Liver (tissue), 9 donors: ENCODE results near the gene ARAP3. TPM values are rescaled to one million over a fixed set of nuclear protein-coding genes. Genes with fewer than 3 reads are reported as not detected.

Experiments used
- DNase-seq: peaks from one replicate; pipeline ENCODE4 v3.0.0-alpha.2; 2017; ENCODE audit warnings: low spot score
- H3K27ac ChIP-seq, 2 donors: one replicate each; pipeline ENCODE4 v1.7.0; 2013; ENCODE audit warnings: inconsistent platforms in 2 of 2, low read length in 2 of 2, control low read depth in 1 of 2, low read depth in 1 of 2, mild to moderate bottlenecking in 1 of 2
- H3K27me3 ChIP-seq, 4 donors: one replicate each; pipeline versions ENCODE4 v1.6.1 to v1.7.0; 2013; ENCODE audit warnings: low read length in 3 of 4, inconsistent platforms in 1 of 4, mild to moderate bottlenecking in 1 of 4, moderate library complexity in 1 of 4; ENCODE audit not compliant: control insufficient read depth in 4 of 4, insufficient read depth in 4 of 4
- H3K36me3 ChIP-seq, 4 donors: one replicate each; pipeline versions ENCODE4 v1.6.1 to v1.7.0; 2013; ENCODE audit warnings: low read length in 3 of 4, mild to moderate bottlenecking in 3 of 4, low read depth in 1 of 4, moderate library complexity in 1 of 4; ENCODE audit not compliant: control insufficient read depth in 4 of 4, insufficient read depth in 3 of 4
- H3K4me1 ChIP-seq, 4 donors: one replicate each; pipeline versions ENCODE4 v1.6.1 to v1.7.0; 2013; ENCODE audit warnings: low read length in 3 of 4, mild to moderate bottlenecking in 3 of 4, moderate library complexity in 1 of 4; ENCODE audit not compliant: control insufficient read depth in 4 of 4, insufficient read depth in 4 of 4
- H3K4me3 ChIP-seq, 3 donors: one replicate each; pipeline versions ENCODE4 v1.6.1 to v1.7.0; 2013; ENCODE audit warnings: low read length in 3 of 3, control low read depth in 1 of 3, low read depth in 1 of 3, mild to moderate bottlenecking in 1 of 3
- H3K9ac ChIP-seq, 2 donors: one replicate each; pipeline ENCODE4 v1.7.0; 2013; ENCODE audit warnings: low read length in 2 of 2, mild to moderate bottlenecking in 2 of 2, moderate library complexity in 2 of 2, control low read depth in 1 of 2, low read depth in 1 of 2
- H3K9me3 ChIP-seq, 4 donors: one replicate each; pipeline versions ENCODE4 v1.6.1 to v1.7.0; 2013; ENCODE audit warnings: low read length in 3 of 4; ENCODE audit not compliant: control insufficient read depth in 4 of 4
- ATF3 ChIP-seq: IDR thresholded peaks from 2 replicates; pipeline ENCODE4 v1.6.1; 2016; ENCODE audit warnings: antibody characterized with exemption
- EGR1 ChIP-seq, 2 donors: IDR thresholded peaks; 2 replicates each; pipeline ENCODE4 v1.6.1; 2016 to 2018; ENCODE audit warnings: antibody characterized with exemption in 2 of 2, low read depth in 2 of 2
- GABPA ChIP-seq, 2 donors: IDR thresholded peaks in 1 of 2; conservative IDR thresholded peaks in 1 of 2; 2 replicates each; pipeline ENCODE4 v1.6.1; 2016; ENCODE audit warnings: antibody characterized with exemption in 2 of 2, mild to moderate bottlenecking in 1 of 2, moderate library complexity in 1 of 2
- HNF4G ChIP-seq: IDR thresholded peaks from 2 replicates; pipeline ENCODE4 v1.6.1; 2016; ENCODE audit warnings: antibody characterized with exemption
- NR2F2 ChIP-seq: IDR thresholded peaks from 2 replicates; pipeline ENCODE4 v1.6.1; 2016; ENCODE audit warnings: antibody characterized with exemption
- RAD21 ChIP-seq, 2 donors: IDR thresholded peaks; 2 replicates each; pipeline ENCODE4 v1.6.1; 2016; ENCODE audit warnings: antibody characterized with exemption in 2 of 2, mild to moderate bottlenecking in 2 of 2
- RXRA ChIP-seq, 2 donors: IDR thresholded peaks; 2 replicates each; pipeline ENCODE4 v1.6.1; 2017 to 2018; ENCODE audit warnings: antibody characterized with exemption in 2 of 2, mild to moderate bottlenecking in 1 of 2
- TAF1 ChIP-seq: conservative IDR thresholded peaks from 2 replicates; pipeline ENCODE4 v1.6.1; 2016; ENCODE audit warnings: antibody characterized with exemption, mild to moderate bottlenecking
- YY1 ChIP-seq: IDR thresholded peaks from 2 replicates; pipeline ENCODE4 v1.6.1; 2016; ENCODE audit warnings: antibody characterized with exemption, mild to moderate bottlenecking
- WGBS: extraction: QIAGEN DNeasy Blood & Tissue Kit; methylation state at CpG from one replicate; pipeline ENCODE4 v1.1.7; 2013; 5-methylcytosine and 5-hydroxymethylcytosine counted together
- polyA plus RNA-seq, 2 donors: library from polyadenylated mRNA; stranded (reverse) in 1 of 2; unstranded in 1 of 2; fragments of 200-250 nt in 1 of 2; fragments of >200 nt in 1 of 2; fragmentation: Nextera tagmentation in 1 of 2; extraction: Ambion mirVana in 1 of 2; gene quantifications; one replicate each; pipeline versions ENCODE4 v1.2.1 to v1.2.3, GENCODE V29; 2013 to 2015
- total RNA-seq, 2 donors: library from RNA; depleted of rRNA; stranded (reverse); fragments of >200 nt; gene quantifications; one replicate each; pipeline ENCODE4 v1.2.3, GENCODE V29; 2014
- TF ChIP-seq, protein P1 (sequence below): IDR thresholded peaks from 2 replicates; pipeline ENCODE4 v1.6.1; 2016; ENCODE audit warnings: antibody characterized with exemption
- TF ChIP-seq, protein P2 (sequence below): fragments of 150-350 bp; IDR thresholded peaks from 2 replicates; pipeline ENCODE4 v1.5.1; 2017; ENCODE audit warnings: improper control_type of control experiment, low read depth, low read length; ENCODE audit not compliant: missing input control
- donor health status: healthy.
- donor health status: healthy.
- donor health status: healthy.
- donor health status: healthy.
- donor health status: healthy.

The ARAP3 gene
- total and polyA plus RNA-seq, 4 donors: 1.6 to 4.7 (median 2.1) TPM

DNA sequence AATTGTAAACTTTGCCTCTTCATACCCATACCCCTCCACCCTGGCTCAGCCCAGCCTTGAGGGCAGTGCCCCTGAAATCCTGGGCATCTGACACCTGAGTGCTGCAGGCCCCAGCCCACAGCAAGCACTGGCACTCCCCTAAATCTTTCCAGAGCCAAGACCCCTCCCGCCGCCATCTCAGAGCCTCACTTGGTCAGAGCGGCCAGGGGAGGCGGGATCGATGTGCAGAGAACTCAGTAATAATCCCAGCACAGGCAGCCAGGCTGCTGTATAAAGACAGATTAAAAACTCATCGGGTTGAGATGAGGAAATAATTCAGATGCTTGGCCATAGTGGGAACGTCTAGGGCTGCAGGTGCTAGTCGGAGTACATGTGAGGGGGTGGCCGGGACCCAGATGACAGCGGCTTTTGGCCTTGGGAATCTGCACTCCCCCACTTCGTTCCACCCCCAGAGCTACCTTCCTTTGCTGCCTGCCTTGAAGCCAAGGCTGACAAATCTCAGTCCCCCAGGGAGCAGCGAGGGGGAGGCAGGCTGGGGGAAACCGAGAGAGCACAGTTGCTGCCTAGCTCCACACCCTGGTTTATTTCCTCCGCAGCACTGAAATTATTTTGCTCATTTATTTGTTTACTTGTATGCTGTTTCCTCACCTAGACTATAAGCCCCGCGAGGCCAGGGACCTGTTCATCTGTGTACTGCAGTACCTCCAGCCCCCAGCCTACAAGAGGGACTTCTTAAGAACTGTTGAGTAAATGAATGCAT is 19.5 kb upstream of the ARAP3 start:
- Histone ChIP-seq H3K27ac (no peak overlapping the region), H3K27me3 (no peaks in the 10 kb centered on the region), H3K9me3 (no peaks in the 10 kb centered on the region), H3K4me1 (peaks cover 0 to 13% (median 6%) of the 10 kb centered on the region in 4 donors), H3K4me3 (no peak overlapping the region), H3K9ac (no peak overlapping the region), H3K36me3 (no peaks in the 10 kb centered on the region)
- WGBS: 31% methylated on average over 16 of the region's 16 CpGs
- TF ChIP-seq YY1 (no peak), ATF3 (no peak), NR2F2 (no peak), EGR1 (IDR thresholded peaks at IDR 0.05; ENCODE audit: low read depth in 2 of 2) (no peak), TAF1 (no peak), HNF4G (no peak), RXRA (IDR thresholded peaks at IDR 0.05) (no peak), RAD21 (IDR thresholded peaks at IDR 0.05) (no peak), GABPA (IDR thresholded peaks at IDR 0.05 in 1 of 2, conservative IDR thresholded peaks at IDR 0.05 in 1 of 2) (no peak)
- TF ChIP-seq, protein P1, sequence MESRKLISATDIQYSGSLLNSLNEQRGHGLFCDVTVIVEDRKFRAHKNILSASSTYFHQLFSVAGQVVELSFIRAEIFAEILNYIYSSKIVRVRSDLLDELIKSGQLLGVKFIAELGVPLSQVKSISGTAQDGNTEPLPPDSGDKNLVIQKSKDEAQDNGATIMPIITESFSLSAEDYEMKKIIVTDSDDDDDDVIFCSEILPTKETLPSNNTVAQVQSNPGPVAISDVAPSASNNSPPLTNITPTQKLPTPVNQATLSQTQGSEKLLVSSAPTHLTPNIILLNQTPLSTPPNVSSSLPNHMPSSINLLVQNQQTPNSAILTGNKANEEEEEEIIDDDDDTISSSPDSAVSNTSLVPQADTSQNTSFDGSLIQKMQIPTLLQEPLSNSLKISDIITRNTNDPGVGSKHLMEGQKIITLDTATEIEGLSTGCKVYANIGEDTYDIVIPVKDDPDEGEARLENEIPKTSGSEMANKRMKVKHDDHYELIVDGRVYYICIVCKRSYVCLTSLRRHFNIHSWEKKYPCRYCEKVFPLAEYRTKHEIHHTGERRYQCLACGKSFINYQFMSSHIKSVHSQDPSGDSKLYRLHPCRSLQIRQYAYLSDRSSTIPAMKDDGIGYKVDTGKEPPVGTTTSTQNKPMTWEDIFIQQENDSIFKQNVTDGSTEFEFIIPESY: no peak
- TF ChIP-seq, protein P2, sequence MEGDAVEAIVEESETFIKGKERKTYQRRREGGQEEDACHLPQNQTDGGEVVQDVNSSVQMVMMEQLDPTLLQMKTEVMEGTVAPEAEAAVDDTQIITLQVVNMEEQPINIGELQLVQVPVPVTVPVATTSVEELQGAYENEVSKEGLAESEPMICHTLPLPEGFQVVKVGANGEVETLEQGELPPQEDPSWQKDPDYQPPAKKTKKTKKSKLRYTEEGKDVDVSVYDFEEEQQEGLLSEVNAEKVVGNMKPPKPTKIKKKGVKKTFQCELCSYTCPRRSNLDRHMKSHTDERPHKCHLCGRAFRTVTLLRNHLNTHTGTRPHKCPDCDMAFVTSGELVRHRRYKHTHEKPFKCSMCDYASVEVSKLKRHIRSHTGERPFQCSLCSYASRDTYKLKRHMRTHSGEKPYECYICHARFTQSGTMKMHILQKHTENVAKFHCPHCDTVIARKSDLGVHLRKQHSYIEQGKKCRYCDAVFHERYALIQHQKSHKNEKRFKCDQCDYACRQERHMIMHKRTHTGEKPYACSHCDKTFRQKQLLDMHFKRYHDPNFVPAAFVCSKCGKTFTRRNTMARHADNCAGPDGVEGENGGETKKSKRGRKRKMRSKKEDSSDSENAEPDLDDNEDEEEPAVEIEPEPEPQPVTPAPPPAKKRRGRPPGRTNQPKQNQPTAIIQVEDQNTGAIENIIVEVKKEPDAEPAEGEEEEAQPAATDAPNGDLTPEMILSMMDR: no peak
- DNase-seq: no peak

- H3K4me3 ChIP-seq: no peak overlapping the region
- 93% methylated on average over 3 of the region's 3 CpGs for WGBS
- H3K36me3 ChIP-seq: no peaks in the 10 kb centered on the region
Measured at GRCh38 chr5:141697586-141697985, 15.6 kb upstream of the ARAP3 start.

More at GRCh38 chr5:141697586-141697985, 15.6 kb upstream of the ARAP3 start:
- DNase-seq: no peak
- Histone ChIP-seq H3K4me1 (peaks cover 0 to 8% (median 4%) of the 10 kb centered on the region in 4 donors), H3K27ac (no peak overlapping the region), H3K27me3 (no peaks in the 10 kb centered on the region), H3K9ac (no peak overlapping the region), H3K9me3 (no peaks in the 10 kb centered on the region)
- no peak for TF ChIP-seq HNF4G
- TF ChIP-seq, protein P1: no peak
- no peak for TF ChIP-seq RXRA (IDR thresholded peaks at IDR 0.05)
